ENCODE results near the gene LGALS14.
A peak's percentile ranks its signal among the peaks of the same experiment; 100 is the strongest.
"Not testable (repeated sequence)": the region's sequence is repeated elsewhere in the genome, so short reads cannot be mapped to it uniquely, and the experiment has no call there.

The LGALS14 gene, protein sequence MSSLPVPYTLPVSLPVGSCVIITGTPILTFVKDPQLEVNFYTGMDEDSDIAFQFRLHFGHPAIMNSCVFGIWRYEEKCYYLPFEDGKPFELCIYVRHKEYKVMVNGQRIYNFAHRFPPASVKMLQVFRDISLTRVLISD

DNA sequence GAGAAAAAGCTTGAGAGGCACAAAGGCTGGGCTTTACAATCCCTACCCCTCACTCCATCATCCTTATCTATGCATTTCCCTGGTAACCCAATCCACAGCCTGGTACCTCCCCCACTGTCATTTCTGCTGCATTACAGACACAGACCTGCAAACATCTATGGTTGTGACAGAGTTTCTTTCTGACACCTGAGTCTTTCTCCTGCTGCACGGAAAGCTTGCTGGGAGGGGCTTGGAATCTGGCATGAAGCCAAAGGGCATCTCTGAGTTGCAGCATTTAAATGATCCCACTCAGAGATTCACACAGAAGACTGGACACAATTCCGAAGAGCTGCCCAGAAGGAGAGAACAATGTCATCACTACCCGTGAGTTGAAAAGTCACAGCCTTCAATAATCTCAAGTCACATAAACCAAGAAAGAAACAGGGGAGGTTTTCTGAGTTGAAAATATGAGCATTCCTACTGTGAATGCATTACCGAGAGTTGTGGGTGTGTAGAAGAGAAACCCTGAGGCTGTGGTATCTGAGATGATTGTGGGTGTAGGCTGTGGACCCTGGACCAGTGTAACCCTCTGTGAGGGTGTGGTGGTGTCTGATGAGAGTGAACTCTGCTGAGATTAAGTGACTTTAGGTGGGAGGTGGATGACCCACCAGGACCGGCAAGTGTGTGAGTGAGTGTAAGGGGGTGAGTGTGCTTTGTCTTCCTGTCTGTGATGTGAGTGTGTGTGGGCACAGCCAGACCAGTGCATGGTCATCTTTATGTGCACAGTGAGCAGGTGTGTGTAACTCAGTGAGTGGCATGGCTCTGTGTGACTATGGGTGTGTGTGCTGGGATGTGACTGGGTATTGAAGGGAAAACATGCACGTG, at the start of gene LGALS14:
TSS of gene LGALS14 (plus strand) at position 301 of the 864 bp plus-strand sequence. CDS start at position 349, 48 bp downstream.
- DNase-seq: no peak

DNA sequence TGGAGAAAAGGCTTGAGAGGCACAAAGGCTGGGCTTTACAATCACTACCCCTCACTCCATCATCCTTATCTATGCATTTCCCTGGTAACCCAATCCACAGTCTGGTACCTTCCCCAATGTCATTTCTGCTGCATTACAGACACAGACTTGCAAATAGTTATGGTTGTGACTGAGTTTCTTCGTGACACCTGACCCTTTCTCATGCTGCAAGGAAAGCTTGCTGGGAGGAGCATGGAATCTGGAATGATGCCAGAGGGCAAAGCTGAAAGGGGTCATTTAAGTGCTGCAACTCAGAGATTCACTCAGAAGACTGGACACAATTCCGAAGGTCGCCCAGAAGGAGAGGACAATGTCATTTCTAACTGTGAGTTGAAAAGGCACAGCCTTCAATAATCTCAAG, 48.7 kb upstream of the LGALS14 start, which contains the start of gene LGALS16:
TSS of gene LGALS16 (plus strand) at position 301 of the 400 bp plus-strand sequence. CDS start at position 350, 49 bp downstream.
- no peak for DNase-seq

DNA sequence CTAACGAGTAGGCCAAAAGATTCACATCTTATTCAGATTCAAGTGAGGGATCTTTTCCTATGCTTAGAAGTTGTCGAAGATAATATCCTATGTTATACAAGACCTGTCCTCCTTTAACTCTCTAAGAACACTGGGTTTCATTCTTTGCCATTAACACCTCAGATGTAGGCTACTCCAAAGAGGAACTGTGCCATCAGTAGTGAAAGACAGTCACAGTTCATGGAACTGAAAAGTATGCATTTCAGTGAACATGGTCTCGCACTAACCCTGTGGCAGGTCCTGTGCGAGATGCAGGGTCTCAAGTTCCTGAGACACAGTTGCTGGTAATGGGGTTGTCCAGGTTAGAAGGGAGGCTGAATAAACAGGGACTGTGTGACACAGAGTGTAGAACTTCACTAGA, 44.5 kb upstream of the LGALS14 start:
- no peak for DNase-seq

DNA sequence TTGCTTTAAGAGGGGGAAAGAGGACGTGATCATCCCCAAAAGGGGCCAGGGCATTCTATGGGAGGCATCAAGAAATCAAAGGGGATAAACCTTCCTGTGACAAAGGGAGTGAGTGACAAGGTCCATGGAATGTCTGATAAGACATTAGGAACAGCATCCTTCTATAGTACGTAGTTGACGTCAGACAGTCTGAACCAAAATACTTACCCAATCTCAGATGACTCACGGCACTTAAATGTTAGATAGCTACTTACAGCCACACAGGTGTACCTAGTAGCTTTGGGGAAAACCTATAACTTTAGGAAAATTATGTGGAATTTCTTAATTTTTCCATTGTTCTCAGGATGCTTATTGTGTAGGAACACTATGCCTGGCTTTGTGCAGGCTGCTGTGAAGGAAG, 43.6 kb upstream of the LGALS14 start:
- no peak for DNase-seq

DNA sequence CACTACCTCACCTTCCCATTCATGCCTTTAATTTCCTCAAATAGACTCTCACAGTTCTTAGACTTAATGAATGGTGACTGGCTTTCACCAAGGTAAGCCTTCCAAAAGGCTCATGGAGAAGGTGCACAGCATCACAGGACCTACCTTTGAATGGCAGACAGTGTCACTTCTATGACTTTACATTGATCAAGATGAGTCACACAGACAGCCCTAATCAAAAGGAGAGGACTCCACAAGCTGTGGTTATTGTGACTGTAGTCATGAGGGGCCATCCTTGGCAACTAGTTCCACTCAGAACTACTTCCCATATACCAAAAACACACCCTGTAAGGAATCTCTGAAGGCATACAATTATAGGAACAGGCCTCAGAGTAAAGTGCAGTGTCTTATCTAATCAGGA, 42.7 kb upstream of the LGALS14 start:
- no peak for DNase-seq

DNA sequence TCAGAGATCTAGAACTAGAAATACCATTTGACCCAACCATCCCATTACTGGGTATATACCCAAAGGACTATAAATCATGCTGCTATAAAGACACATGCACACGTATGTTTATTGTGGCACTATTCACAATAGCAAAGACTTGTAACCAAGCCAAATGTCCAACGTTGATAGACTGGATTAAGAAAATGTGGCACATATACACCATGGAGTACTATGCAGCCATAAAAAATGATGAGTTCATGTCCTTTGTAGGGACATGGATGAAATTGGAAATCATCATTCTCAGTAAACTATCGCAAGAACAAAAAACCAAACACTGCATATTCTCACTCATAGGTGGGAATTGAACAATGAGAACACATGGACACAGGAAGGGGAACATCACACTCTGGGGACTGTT, 34.4 kb upstream of the LGALS14 start:
- not testable (repeated sequence) for DNase-seq

DNA sequence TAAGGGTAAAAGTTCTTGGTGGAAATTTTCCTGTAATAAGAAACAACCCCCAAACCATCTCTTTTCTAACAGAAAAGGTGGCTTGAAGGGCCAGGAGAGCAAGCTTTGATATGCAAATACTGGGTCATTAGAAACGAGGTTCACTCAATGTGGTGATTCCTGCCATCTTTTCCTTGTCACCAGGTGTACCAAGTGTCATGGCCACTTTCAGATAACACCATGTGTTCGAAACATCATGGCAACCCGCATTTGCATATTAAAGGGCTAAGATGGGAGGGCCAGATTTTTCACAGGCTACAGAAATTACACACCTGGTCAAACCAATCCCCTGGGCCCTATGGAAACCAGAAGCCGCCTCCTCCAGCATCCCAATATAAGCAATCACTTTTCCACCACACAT, 33.3 kb upstream of the LGALS14 start:
- no peak for DNase-seq

DNA sequence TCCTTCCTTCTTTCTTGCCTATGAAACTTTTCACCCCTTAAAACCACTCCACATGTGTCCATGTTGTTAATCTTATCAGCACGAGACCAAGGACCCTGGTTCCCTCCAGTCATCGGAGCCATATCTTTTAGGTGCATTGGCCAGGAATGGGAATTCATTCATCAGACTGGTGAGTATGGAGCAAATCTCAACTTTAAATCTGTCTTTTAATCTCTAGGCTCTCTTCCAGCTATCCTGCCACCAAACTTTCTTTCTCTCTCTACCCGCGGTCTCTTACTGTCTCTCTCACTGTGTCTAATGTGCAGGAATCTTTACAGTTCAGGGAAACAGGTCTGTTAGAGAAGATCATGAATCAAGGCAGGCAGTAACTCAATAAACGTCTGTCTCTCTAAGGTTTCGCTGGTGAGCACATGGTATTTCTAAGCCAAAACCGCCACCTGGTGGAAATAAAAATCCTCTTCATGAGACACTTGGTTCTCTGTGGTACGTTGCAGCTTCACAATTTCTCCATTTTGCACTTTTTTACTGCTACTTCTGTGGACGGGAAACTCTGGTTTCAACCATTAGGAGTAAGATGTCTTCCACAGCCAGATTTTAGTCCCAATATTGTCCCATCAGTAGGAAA, 32.4 kb upstream of the LGALS14 start:
- peak; percentile 37 to 77 for DNase-seq

DNA sequence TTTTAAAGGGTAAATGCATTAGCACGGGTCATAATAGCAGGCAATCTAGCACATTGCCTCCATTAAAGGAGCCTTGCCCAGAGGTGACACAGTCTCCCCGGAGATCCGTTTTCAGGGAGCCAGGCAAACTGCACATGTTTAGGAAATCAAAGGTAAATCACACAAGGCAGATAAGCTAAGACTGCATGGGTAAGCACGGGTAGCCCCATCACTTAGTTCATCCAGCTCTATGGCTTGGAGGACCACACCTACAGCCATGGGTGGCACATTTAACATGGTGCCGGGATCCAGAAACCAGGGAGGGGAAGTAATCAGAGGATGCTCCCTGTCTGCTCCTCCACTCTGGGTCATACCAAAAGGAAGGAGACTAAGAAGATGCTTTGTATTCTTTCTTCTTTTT, 31.8 kb upstream of the LGALS14 start:
- no peak for DNase-seq

DNA sequence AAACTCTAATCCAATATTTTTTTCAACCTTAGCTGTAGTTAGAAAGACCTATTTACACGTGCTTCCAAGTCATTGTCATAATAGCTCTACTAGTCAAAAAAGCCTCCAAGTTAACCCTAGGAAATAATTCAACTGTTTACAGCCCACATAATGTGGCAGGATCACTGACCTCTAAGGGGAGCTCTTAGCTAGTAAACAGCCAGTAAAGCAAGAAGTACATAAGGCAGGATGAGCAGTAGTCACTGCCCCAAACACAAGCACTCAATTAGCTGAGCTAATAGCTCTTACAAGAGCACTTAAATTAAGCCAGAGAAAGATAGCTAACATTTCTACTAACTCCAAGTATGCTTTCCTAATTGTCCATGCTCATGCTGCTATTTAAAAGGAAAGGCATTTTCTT, 30.4 kb upstream of the LGALS14 start:
- not testable (repeated sequence) for DNase-seq

DNA sequence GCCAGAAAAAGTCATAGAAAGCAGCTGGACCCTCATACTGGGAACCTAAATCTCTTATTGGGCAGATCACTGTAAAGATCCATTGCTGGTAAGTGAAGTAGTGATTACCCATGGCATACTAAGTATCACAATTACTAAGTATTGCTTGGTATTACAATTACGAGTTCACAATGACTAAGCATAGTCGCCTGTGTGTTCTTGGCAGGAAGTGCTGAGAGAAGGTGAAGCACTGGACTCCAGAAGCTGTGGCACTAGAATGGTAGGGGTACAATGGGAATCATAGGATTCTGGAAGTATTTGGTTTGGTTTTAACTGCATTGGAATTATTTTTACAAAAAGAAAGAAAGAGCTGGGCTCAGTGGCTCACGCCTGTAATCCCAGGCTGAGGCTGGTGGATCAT, 28.3 kb upstream of the LGALS14 start:
- DNase-seq: no peak

DNA sequence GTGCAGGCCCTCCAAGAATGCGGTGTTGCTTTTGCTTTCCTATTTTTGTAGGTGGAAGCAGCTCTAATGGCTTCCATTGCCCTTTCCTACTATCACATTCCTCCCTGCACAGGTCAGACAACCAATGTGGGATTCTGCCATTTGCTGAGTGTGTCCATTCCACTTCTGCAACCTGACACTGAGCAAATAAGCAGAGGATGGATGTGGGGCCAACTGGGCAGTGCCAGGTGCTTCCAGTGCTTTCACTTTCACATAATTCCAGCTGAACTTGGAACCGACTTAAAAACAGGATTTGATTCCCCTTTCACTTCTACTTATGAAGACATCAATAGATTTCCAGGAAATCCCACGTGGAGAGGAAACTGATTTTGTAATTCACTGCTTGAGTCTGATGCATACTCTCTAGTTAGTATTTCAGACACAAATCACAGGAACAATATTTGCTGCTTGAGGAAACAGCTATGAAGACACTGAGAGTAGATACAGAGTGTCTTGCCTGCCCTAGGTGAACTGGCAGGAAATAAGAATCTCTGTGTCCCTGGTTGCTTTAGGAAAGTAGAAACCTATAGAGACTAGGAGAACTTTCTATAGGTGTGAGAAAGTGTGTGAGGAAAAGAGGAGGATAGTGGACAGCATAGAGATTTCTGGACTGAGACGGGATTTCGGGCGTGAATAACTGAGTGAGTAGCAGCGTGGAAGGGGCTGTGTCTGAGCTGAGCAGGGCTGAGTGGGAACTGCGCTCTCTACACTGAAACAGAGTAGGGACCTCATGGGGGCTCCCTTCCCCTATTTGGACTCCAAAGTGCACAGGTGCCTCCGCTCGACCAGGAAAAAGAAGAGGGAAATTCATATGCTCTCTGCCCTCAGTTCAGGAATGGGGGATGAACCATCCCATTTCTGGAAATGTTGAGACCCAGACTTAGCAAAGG, 26.1 kb upstream of the LGALS14 start:
- peak; percentile 55 to 62 for DNase-seq

DNA sequence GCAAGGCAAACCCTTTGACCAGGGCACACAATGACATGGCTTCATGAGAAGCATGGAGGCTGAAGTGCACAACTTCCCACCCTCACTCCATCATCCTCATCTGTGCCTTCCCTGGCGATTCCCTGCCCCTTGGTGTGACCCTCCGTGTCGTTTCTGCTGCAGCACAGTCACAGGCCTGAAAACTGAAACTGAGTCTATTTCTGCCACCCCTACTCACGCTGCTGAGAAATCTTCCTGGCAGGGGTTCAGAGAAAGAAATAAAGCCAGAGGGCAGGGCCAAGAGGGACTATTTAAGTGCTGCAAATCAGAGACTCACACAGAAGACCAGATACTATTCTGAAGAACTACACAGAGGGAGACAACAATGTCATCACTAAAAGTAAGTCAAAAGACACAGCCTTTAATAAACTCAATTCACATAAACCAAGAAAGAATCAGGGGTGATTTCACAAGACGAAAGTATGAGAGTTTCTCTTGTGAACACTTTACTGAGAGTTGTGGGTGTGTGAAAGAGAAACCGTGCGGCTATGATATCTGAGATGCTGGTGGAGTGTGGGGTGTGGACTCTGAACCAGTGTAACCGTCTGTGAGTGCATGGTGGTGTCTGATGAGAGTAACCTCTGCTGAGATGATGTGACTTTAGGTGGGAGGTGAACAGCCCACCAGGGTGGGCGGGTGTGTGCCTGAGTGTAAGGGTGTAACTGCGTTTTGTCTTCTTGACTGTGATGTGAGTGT, 25.1 kb upstream of the LGALS14 start:
- no peak for DNase-seq

DNA sequence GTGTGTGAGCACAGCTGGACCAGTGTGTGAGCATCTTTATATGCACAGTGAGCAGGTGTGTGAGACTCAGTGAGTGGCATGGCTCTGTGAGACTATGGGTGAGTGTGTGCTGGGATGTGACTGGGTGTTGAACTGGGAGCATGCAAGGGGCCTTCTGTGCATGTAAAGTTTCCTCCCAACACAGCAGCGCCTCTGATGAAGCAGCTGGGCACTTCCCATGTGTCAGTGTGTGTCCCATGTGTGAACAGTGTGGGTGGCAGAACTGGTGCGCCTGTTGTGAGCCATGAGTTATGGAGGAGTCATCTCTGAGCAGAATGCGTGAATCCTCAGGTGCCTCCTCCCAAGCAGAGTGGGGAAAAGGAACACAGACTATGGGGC, 24.5 kb upstream of the LGALS14 start:
- no peak for DNase-seq

DNA sequence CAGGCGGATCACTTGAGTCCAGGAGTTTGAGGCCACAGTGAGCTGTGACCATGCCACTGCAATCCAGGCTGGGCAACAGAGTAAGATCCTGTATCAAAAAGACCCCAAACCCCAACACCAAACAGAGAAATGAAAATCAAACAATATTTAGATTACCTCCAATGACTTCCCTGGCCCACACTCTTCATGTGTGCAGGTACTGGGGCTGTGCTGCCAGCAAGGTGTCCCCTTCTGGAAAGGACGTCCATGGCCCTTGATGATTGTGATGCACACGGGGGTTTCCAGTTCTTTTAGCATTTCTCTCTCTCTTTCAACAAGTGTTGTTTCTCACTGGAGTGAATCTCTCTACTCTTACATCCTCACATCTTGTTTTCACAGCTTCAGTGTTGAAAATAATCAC, 23.7 kb upstream of the LGALS14 start:
- DNase-seq: no peak

DNA sequence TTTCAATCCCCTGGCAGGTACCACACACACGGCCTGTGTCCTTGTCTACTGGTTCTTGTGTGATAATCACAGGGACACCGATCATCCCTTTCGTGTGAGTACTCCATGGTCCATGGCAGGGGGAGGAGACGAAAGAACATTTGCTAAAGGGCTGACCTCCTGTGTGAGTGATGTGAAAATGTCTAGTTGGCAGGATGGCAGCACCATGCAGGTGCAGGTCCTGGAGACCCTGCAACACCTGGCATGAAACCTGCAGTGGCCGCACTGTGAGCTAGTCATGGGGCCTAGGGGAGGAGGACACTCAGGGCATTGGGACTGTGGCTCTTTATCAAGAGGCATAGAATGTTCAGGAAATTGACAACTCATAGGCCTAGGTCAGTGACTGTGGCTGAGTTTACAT, 22.9 kb upstream of the LGALS14 start:
- no peak for DNase-seq

DNA sequence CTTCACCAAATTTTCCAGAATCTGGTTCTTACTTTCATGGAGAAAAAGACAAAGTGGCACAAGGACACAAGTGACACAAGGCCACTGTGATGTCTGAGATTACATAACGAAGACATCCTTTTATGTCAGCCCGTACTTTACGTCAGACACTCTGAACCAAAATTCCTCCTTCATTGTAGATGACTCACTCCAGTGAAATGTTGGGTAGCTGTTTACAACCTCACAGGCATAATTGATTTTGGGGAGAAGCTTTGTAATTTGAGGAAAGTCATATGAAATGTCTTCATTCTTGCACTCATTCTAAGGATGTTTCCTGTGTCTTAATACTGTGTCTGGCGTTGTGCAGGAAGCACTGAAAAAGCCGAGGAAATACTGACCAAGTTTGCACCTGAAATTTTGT, 20.0 kb upstream of the LGALS14 start:
- peak; percentile 12 to 16 for DNase-seq

DNA sequence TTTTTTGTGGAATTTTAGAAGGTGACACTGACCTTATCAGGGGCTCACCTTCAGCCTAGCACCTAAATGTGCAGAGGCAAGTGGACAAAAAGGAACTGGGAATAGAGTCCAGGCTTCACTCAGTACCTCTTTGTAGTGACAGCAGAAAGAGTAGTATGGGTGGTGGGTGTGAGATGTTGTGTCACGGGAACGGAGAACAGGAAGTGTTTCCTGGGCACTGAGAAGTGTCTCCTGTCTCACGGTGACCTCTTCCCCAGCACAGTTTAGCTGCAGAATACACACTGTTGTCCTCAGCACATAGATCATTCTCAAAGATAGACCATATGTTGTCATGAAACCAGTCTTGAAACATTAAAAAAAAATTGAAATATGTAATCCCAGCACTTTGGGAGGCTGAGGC, 17.5 kb upstream of the LGALS14 start:
- peak in 1 of 2 donors; percentile 21 for DNase-seq

DNA sequence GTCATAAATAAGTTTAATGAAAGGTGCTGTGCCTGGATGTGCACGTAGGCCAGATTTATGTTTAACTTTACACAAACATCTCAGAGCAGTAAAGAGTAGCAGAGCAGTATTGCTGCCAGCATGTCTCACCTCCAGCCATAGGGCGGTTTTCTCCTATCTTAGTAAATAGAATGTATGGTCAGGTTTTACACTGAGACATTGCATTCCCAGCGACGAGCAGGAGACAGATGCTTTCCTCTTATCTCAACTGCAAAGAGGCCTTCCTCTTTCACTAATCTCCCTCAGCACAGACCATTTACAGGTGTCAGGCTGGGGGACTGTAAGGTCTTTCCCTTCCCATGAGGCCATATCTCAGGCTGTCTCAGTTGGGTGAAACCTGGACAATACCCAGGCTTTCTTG, 15.6 kb upstream of the LGALS14 start:
- DNase-seq: not testable (repeated sequence)

DNA sequence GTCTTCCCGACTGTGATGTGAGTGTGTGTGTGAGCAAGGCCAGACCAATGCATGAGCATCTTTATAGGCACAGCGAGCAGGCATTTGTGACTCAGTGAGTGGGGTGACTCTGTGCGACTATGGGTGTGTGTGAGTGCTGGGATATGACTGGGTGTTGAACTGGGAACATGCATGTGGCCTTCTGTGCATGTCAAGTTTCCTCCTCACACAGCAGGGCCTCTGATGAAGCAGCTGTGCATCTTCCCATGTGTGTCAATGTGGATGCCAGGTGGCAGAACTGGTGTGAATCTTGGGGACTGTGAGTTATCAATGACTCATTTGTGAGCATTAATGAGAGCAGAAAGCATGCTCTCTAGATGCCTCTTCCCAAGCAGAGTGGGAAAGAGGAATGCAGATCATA, 12.1 kb upstream of the LGALS14 start:
- DNase-seq: no peak

DNA sequence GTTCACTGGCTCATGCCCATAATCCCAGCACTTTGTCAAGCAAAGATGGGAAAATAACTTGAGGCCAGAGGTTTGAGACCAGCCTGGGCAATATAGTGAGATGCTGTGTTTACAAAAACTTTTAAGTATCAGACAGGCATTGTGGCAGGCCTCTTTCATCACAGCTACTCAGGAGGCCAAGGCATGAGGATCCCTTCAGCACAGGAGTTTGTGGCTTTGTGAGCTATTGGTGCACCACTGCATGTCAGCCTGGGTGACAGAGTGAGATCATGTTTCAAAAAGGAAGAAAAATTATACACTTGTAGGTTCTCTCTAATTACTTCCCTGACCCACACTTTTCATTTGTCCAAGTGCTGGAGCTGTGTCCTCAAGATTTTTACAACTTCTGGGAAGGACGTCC, 11.5 kb upstream of the LGALS14 start:
- DNase-seq: no peak

DNA sequence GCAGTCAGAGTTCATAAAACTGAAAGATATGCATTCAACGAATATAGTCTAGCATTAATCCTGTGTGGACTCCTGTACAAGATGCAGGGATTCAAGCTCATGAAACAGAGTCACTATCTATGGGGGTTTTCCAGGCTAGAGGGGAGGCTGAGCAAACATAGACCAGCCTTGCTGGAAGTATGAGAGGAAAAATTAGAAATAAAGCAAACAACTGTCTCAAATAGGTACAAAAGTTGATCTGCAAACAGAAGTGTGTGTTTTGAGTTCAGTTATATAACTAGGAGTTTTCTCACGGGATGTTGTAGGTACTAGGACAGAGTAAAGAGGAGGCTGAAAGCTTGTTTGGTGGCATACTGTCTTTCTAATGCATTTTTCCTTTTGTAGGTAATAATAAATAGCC, 8.5 kb upstream of the LGALS14 start:
- no peak for DNase-seq

All from inflammatory macrophage treated with lipopolysaccharide for 1 hour (primary cell).